GM23338 (cell line): ENCODE data around the gene DIAPH1. TPM values are rescaled to one million over a fixed set of nuclear protein-coding genes. Genes with fewer than 3 reads are reported as not detected.

Experiments
- ATAC-seq: fragments of 200-7000 bp; cut with Tn5 transposase; 3 replicates; pipeline ENCODE4 v1.9.1; 2020
- DNase-seq: peaks from one replicate; pipeline ENCODE4 v3.0.0-alpha.2; 2015; ENCODE audit warnings: low spot score
- H2AFZ ChIP-seq: fragments of 200-600 bp; sonication (generic); 2 replicates; pipeline ENCODE4 v1.8.0; 2016; ENCODE audit warnings: antibody characterized with exemption, mild to moderate bottlenecking, moderate library complexity
- H3F3A ChIP-seq: fragments of 200-600 bp; sonication (generic); replicated peaks from 2 replicates; pipeline ENCODE4 v1.8.0; 2017; ENCODE audit warnings: antibody characterized with exemption, mixed run types, low read depth
- H3K27ac ChIP-seq: fragments of 200-600 bp; sonication (generic); 2 replicates; pipeline ENCODE4 v1.6.1; 2016; ENCODE audit warnings: low read depth
- H3K27me3 ChIP-seq: fragments of 200-600 bp; sonication (generic); 2 replicates; pipeline ENCODE4 v1.8.0; 2016; ENCODE audit warnings: mild to moderate bottlenecking, mixed run types, moderate library complexity; ENCODE audit not compliant: insufficient read depth
- H3K36me3 ChIP-seq: fragments of 200-600 bp; sonication (generic); 2 replicates; pipeline ENCODE4 v1.8.0; 2016; ENCODE audit warnings: mild to moderate bottlenecking; ENCODE audit not compliant: insufficient read depth
- H3K4me1 ChIP-seq: fragments of 200-600 bp; sonication (generic); 2 replicates; pipeline ENCODE4 v1.8.0; 2016; ENCODE audit warnings: mild to moderate bottlenecking, moderate library complexity; ENCODE audit not compliant: insufficient read depth
- H3K4me2 ChIP-seq: fragments of 200-600 bp; sonication (generic); 2 replicates; pipeline ENCODE4 v1.7.1; 2017; ENCODE audit warnings: mixed run types
- H3K4me3 ChIP-seq: fragments of 200-600 bp; sonication (generic); 2 replicates; pipeline ENCODE4 v1.6.1; 2016; ENCODE audit warnings: mixed run types
- H3K79me2 ChIP-seq: fragments of 200-600 bp; sonication (generic); replicated peaks from 2 replicates; pipeline ENCODE4 v1.8.0; 2017; ENCODE audit warnings: mild to moderate bottlenecking; ENCODE audit not compliant: insufficient read depth
- H3K9me2 ChIP-seq: fragments of 200-600 bp; sonication (generic); 2 replicates; pipeline ENCODE4 v1.8.0; 2017; ENCODE audit not compliant: insufficient read depth
- H4K20me1 ChIP-seq: fragments of 200-600 bp; sonication (generic); replicated peaks from 2 replicates; pipeline ENCODE4 v1.8.0; 2017; ENCODE audit warnings: mild to moderate bottlenecking; ENCODE audit not compliant: insufficient read depth
- H3K27ac Mint-ChIP-seq: 2 replicates; pipeline ENCODE4 v1.8.0; 2020; ENCODE audit warnings: inconsistent platforms, mild to moderate bottlenecking, moderate library complexity, mixed read lengths
- H3K27me3 Mint-ChIP-seq: 3 replicates; pipeline ENCODE4 v1.8.0; 2022; ENCODE audit warnings: low read depth, mild to moderate bottlenecking, moderate library complexity, mixed read lengths, inconsistent platforms; ENCODE audit not compliant: insufficient read depth, poor library complexity
- H3K36me3 Mint-ChIP-seq: 3 replicates; pipeline ENCODE4 v1.8.0; 2021; ENCODE audit warnings: low read depth, mild to moderate bottlenecking, inconsistent platforms, moderate library complexity, mixed read lengths
- H3K4me1 Mint-ChIP-seq: 3 replicates; pipeline ENCODE4 v1.8.0; 2020; ENCODE audit warnings: mild to moderate bottlenecking, inconsistent platforms, mixed read lengths
- H3K4me3 Mint-ChIP-seq: 3 replicates; pipeline ENCODE4 v1.8.0; 2021; ENCODE audit warnings: moderate library complexity, mild to moderate bottlenecking, inconsistent platforms, mixed read lengths
- H3K9me3 Mint-ChIP-seq: 3 replicates; pipeline ENCODE4 v1.8.0; 2020; ENCODE audit warnings: moderate library complexity, mild to moderate bottlenecking, inconsistent platforms, mixed read lengths
- EZH2 ChIP-seq: fragments of 200-600 bp; sonication (generic); IDR thresholded peaks from one replicate; pipeline ENCODE4 v1.8.0; 2017; ENCODE audit warnings: antibody characterized with exemption, mild to moderate bottlenecking, low read depth; ENCODE audit not compliant: unreplicated experiment
- EZH2phosphoT487 ChIP-seq: fragments of 200-600 bp; sonication (generic); IDR thresholded peaks from one replicate; pipeline ENCODE4 v1.8.1; 2018; ENCODE audit warnings: antibody characterized with exemption; ENCODE audit not compliant: unreplicated experiment
- NANOG ChIP-seq: IDR thresholded peaks from 2 replicates; pipeline ENCODE4 v1.6.1; 2016; ENCODE audit warnings: antibody characterized with exemption, borderline replicate concordance
- POLR2AphosphoS5 ChIP-seq: IDR thresholded peaks from 2 replicates; pipeline ENCODE4 v1.6.1; 2016; ENCODE audit warnings: antibody characterized with exemption, low read depth
- ZNF114 ChIP-seq: fragments of 250-450 bp; sonication (Bioruptor Pico); IDR thresholded peaks from 2 replicates; pipeline ENCODE4 v1.5.0; 2020; ENCODE audit warnings: mild to moderate bottlenecking, moderate library complexity
- ZNF331 ChIP-seq: fragments of 250-450 bp; sonication (Bioruptor Pico); IDR thresholded peaks from 2 replicates; pipeline ENCODE4 v1.5.0; 2020; ENCODE audit warnings: low read depth, mild to moderate bottlenecking, moderate library complexity
- polyA plus RNA-seq: library from polyadenylated mRNA; unstranded; fragments of >200 nt; fragmentation: Nextera tagmentation; extraction: Ambion mirVana; gene quantifications from 2 replicates; pipeline ENCODE4 v1.2.1, GENCODE V29; 2016
- total RNA-seq: library from RNA; depleted of rRNA; stranded (reverse); fragments of >200 nt; shearing (Covaris generic); gene quantifications from 2 replicates; pipeline ENCODE4 v1.2.3, GENCODE V29; 2014
- TF ChIP-seq, protein P1 (sequence below): fragments of 250-450 bp; sonication (Bioruptor Pico); IDR thresholded peaks from 2 replicates; pipeline ENCODE4 v1.5.0; 2020; ENCODE audit warnings: mild to moderate bottlenecking, moderate library complexity
- TF ChIP-seq, protein P2 (sequence below), 2 experiments: fragments of 200-600 bp in 1 of 2; sonication (generic) in 1 of 2; conservative IDR thresholded peaks; 2 replicates each; pipeline versions ENCODE4 v1.5.1 to v1.6.1; 2016 to 2017; ENCODE audit warnings: antibody characterized with exemption in 2 of 2, low read depth in 2 of 2, mild to moderate bottlenecking in 2 of 2, moderate library complexity in 1 of 2

Gene DIAPH1
- total and polyA plus RNA-seq, 2 experiments from 2014 or later, result 42.9 to 104 TPM

DNA sequence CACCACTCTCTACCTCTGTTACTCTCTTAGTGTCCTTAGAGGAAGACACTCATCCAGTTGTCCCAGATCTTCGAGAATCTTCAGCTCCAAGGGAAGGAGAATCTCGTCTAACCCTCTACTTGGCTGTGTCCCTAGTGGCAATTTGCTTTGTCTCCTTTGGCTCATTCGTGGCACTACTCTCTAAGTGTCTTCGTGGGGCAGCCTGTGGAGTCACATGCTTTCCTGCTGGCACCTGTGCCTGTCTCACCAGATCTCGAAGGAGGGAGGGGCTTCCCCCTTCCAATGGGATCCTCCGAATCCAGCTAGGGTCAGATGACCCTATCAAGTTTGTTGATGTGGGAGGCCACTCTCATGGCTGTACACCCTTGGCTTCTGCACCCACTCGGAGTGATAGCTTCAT is 131.7 kb downstream of the DIAPH1 start (continued):
- TF ChIP-seq, protein P1, sequence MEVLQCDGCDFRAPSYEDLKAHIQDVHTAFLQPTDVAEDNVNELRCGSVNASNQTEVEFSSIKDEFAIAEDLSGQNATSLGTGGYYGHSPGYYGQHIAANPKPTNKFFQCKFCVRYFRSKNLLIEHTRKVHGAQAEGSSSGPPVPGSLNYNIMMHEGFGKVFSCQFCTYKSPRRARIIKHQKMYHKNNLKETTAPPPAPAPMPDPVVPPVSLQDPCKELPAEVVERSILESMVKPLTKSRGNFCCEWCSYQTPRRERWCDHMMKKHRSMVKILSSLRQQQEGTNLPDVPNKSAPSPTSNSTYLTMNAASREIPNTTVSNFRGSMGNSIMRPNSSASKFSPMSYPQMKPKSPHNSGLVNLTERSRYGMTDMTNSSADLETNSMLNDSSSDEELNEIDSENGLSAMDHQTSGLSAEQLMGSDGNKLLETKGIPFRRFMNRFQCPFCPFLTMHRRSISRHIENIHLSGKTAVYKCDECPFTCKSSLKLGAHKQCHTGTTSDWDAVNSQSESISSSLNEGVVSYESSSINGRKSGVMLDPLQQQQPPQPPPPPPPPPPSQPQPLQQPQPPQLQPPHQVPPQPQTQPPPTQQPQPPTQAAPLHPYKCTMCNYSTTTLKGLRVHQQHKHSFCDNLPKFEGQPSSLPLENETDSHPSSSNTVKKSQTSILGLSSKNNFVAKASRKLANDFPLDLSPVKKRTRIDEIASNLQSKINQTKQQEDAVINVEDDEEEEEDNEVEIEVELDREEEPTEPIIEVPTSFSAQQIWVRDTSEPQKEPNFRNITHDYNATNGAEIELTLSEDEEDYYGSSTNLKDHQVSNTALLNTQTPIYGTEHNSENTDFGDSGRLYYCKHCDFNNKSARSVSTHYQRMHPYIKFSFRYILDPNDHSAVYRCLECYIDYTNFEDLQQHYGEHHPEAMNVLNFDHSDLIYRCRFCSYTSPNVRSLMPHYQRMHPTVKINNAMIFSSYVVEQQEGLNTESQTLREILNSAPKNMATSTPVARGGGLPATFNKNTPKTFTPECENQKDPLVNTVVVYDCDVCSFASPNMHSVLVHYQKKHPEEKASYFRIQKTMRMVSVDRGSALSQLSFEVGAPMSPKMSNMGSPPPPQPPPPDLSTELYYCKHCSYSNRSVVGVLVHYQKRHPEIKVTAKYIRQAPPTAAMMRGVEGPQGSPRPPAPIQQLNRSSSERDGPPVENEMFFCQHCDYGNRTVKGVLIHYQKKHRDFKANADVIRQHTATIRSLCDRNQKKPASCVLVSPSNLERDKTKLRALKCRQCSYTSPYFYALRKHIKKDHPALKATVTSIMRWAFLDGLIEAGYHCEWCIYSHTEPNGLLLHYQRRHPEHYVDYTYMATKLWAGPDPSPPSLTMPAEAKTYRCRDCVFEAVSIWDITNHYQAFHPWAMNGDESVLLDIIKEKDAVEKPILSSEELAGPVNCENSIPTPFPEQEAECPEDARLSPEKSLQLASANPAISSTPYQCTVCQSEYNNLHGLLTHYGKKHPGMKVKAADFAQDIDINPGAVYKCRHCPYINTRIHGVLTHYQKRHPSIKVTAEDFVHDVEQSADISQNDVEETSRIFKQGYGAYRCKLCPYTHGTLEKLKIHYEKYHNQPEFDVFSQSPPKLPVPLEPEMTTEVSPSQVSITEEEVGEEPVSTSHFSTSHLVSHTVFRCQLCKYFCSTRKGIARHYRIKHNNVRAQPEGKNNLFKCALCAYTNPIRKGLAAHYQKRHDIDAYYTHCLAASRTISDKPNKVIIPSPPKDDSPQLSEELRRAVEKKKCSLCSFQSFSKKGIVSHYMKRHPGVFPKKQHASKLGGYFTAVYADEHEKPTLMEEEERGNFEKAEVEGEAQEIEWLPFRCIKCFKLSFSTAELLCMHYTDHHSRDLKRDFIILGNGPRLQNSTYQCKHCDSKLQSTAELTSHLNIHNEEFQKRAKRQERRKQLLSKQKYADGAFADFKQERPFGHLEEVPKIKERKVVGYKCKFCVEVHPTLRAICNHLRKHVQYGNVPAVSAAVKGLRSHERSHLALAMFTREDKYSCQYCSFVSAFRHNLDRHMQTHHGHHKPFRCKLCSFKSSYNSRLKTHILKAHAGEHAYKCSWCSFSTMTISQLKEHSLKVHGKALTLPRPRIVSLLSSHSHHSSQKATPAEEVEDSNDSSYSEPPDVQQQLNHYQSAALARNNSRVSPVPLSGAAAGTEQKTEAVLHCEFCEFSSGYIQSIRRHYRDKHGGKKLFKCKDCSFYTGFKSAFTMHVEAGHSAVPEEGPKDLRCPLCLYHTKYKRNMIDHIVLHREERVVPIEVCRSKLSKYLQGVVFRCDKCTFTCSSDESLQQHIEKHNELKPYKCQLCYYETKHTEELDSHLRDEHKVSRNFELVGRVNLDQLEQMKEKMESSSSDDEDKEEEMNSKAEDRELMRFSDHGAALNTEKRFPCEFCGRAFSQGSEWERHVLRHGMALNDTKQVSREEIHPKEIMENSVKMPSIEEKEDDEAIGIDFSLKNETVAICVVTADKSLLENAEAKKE (CRISPR knock-in tag), result no peak
- TF ChIP-seq ZNF114 (CRISPR knock-in tag) (no peak), ZNF331 (CRISPR knock-in tag) (no peak)

DNA sequence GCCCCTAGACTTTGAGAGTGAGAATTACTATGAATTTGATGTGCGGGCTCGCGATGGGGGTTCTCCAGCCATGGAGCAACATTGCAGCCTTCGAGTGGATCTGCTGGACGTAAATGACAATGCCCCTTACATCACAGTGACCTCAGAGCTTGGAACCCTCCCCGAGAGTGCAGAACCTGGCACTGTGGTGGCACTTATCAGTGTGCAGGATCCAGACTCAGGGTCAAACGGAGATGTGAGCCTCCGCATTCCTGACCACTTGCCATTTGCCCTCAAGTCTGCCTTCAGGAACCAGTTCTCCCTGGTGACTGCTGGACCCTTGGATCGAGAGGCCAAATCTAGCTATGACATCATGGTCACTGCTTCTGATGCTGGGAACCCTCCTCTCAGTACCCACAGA is 132.7 kb downstream of the DIAPH1 start:
- H3K27ac Mint-ChIP-seq, result no peak overlapping the region
- H3K27me3 Mint-ChIP-seq, result peaks cover 43% of the 10 kb centered on the region
- Histone ChIP-seq H3F3A (no peaks in the 10 kb centered on the region), H3K27ac (no peak overlapping the region), H2AFZ (no peak overlapping the region), H3K27me3 (peaks cover 45% of the 10 kb centered on the region), H3K36me3 (no peaks in the 10 kb centered on the region), H3K79me2 (0 out of 2 replicates have a peak, but pooled peaks cover 4% of the 10 kb centered on the region), H3K4me2 (peak overlapping the region; percentile 74), H3K4me3 (no peak overlapping the region; the same call in 1 of the 2 replicates), H3K9me2 (no peaks in the 10 kb centered on the region), H4K20me1 (peaks cover 3% of the 10 kb centered on the region; the same call in 1 of the 2 replicates), H3K4me1 (peaks cover 31% of the 10 kb centered on the region)
- DNase-seq, result no peak
- ATAC-seq, result no peak
- no peaks in the 10 kb centered on the region for H3K9me3 Mint-ChIP-seq
- H3K4me3 Mint-ChIP-seq, result peak overlapping the region; percentile 69; the same call in 1 of the 3 replicates
- H3K4me1 Mint-ChIP-seq, result peaks cover 46% of the 10 kb centered on the region
- H3K36me3 Mint-ChIP-seq, result peaks cover 17% of the 10 kb centered on the region
- no peak for TF ChIP-seq POLR2AphosphoS5
- no peak for TF ChIP-seq EZH2phosphoT487
- no peak for TF ChIP-seq EZH2
- TF ChIP-seq NANOG, result no peak
- TF ChIP-seq ZNF331 (CRISPR knock-in tag), result no peak
- TF ChIP-seq ZNF114 (CRISPR knock-in tag), result no peak
- TF ChIP-seq, protein P2, sequence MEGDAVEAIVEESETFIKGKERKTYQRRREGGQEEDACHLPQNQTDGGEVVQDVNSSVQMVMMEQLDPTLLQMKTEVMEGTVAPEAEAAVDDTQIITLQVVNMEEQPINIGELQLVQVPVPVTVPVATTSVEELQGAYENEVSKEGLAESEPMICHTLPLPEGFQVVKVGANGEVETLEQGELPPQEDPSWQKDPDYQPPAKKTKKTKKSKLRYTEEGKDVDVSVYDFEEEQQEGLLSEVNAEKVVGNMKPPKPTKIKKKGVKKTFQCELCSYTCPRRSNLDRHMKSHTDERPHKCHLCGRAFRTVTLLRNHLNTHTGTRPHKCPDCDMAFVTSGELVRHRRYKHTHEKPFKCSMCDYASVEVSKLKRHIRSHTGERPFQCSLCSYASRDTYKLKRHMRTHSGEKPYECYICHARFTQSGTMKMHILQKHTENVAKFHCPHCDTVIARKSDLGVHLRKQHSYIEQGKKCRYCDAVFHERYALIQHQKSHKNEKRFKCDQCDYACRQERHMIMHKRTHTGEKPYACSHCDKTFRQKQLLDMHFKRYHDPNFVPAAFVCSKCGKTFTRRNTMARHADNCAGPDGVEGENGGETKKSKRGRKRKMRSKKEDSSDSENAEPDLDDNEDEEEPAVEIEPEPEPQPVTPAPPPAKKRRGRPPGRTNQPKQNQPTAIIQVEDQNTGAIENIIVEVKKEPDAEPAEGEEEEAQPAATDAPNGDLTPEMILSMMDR (conservative IDR thresholded peaks at IDR 0.05; ENCODE audit: low read depth in 2 of 2), result no peak
- TF ChIP-seq, protein P1 (CRISPR knock-in tag), result no peak
